CD14-positive monocyte (primary cell): ENCODE results near the gene KCNG2. TPM values are rescaled to one million over a fixed set of nuclear protein-coding genes. Genes with fewer than 3 reads are reported as not detected.

Experiments used
- DNase-seq, 3 donors: peaks; one replicate each; pipeline ENCODE4 v3.0.0-alpha.2; 2011 to 2022
- H2AFZ ChIP-seq: 2 replicates; pipeline ENCODE4 v1.6.0; 2012; ENCODE audit warnings: mild to moderate bottlenecking, low read depth, low read length, inconsistent platforms; ENCODE audit not compliant: insufficient read depth, poor library complexity, severe bottlenecking
- H3K27ac ChIP-seq, 2 donors: 1 replicate in 1 of 2; 2 replicates in 1 of 2; pipeline ENCODE4 v1.5.1; 2012 to 2013; ENCODE audit warnings: low read length in 2 of 2, control low read depth in 1 of 2, inconsistent platforms in 1 of 2, low read depth in 1 of 2, mild to moderate bottlenecking in 1 of 2
- H3K27me3 ChIP-seq, 2 donors: one replicate each; pipeline versions ENCODE4 v1.6.0 to v1.6.1; 2011 to 2013; ENCODE audit warnings: low read length in 2 of 2; ENCODE audit not compliant: control insufficient read depth in 2 of 2, insufficient read depth in 2 of 2
- H3K36me3 ChIP-seq, 2 donors: replicated peaks in 1 of 2; 1 replicate in 1 of 2; 2 replicates in 1 of 2; pipeline versions ENCODE4 v1.5.1 to v1.6.1; 2012 to 2013; ENCODE audit warnings: low read length in 2 of 2, control low read depth in 1 of 2, inconsistent platforms in 1 of 2, mild to moderate bottlenecking in 1 of 2; ENCODE audit not compliant: insufficient read depth in 2 of 2, control insufficient read depth in 1 of 2
- H3K4me1 ChIP-seq, 2 donors: 1 replicate in 1 of 2; 2 replicates in 1 of 2; pipeline versions ENCODE4 v1.5.1 to v1.6.1; 2012 to 2013; ENCODE audit warnings: low read length in 2 of 2, control low read depth in 1 of 2, inconsistent platforms in 1 of 2, mild to moderate bottlenecking in 1 of 2, moderate library complexity in 1 of 2; ENCODE audit not compliant: insufficient read depth in 2 of 2, control insufficient read depth in 1 of 2
- H3K4me2 ChIP-seq: replicated peaks from 2 replicates; pipeline ENCODE3; 2012; ENCODE audit warnings: low read length, moderate library complexity, mild to moderate bottlenecking; ENCODE audit not compliant: poor library complexity, severe bottlenecking; ENCODE audit errors: extremely low read depth
- H3K4me3 ChIP-seq, 3 experiments: fragments of 200-600 bp in 1 of 3; sonication (generic) in 1 of 3; replicated peaks in 1 of 3; 1 replicate in 2 of 3; 2 replicates in 1 of 3; pipeline ENCODE4 v1.5.1; 2011 to 2013; ENCODE audit warnings: low read length in 3 of 3, mild to moderate bottlenecking in 3 of 3, control low read depth in 2 of 3, low read depth in 2 of 3, inconsistent platforms in 1 of 3, moderate library complexity in 1 of 3
- H3K79me2 ChIP-seq: 2 replicates; pipeline ENCODE4 v1.6.0; 2012; ENCODE audit warnings: mild to moderate bottlenecking, control low read depth, inconsistent platforms, low read length, moderate library complexity; ENCODE audit not compliant: insufficient read depth
- H3K9ac ChIP-seq: 2 replicates; pipeline ENCODE4 v1.6.0; 2017; ENCODE audit warnings: low read length, mild to moderate bottlenecking; ENCODE audit not compliant: insufficient read depth, poor library complexity, severe bottlenecking
- H3K9me3 ChIP-seq, 2 donors: replicated peaks in 1 of 2; 1 replicate in 1 of 2; 2 replicates in 1 of 2; pipeline versions ENCODE4 v1.5.1 to v1.6.1; 2012 to 2013; ENCODE audit warnings: low read length in 2 of 2, control low read depth in 1 of 2; ENCODE audit not compliant: control insufficient read depth in 1 of 2, insufficient read depth in 1 of 2
- H4K20me1 ChIP-seq: 2 replicates; pipeline ENCODE4 v1.6.0; 2012; ENCODE audit warnings: mild to moderate bottlenecking, low read length, control low read depth, moderate library complexity; ENCODE audit not compliant: insufficient read depth
- H3K27ac Mint-ChIP-seq, 7 donors: one replicate each; pipeline ENCODE4 v1.8.0; 2020; ENCODE audit warnings: mild to moderate bottlenecking in 7 of 7, mixed read lengths in 7 of 7, moderate library complexity in 6 of 7, inconsistent platforms in 2 of 7
- H3K27me3 Mint-ChIP-seq, 3 donors: one replicate each; pipeline ENCODE4 v1.8.0; 2021 to 2022; ENCODE audit warnings: low read depth in 3 of 3, mild to moderate bottlenecking in 3 of 3, mixed read lengths in 3 of 3, moderate library complexity in 3 of 3, inconsistent platforms in 1 of 3
- H3K36me3 Mint-ChIP-seq, 2 donors: one replicate each; pipeline ENCODE4 v1.8.0; 2020; ENCODE audit warnings: mixed read lengths in 2 of 2, inconsistent platforms in 1 of 2, mild to moderate bottlenecking in 1 of 2
- H3K4me1 Mint-ChIP-seq: one replicate; pipeline ENCODE4 v1.8.0; 2020; ENCODE audit warnings: mild to moderate bottlenecking, mixed read lengths
- H3K4me3 Mint-ChIP-seq, 2 donors: one replicate each; pipeline ENCODE4 v1.8.0; 2020; ENCODE audit warnings: mild to moderate bottlenecking in 2 of 2, mixed read lengths in 2 of 2, moderate library complexity in 1 of 2
- H3K9me3 Mint-ChIP-seq, 7 donors: one replicate each; pipeline ENCODE4 v1.8.0; 2020 to 2022; ENCODE audit warnings: mixed read lengths in 7 of 7, mild to moderate bottlenecking in 6 of 7, moderate library complexity in 6 of 7, inconsistent platforms in 2 of 7
- CTCF ChIP-seq: fragments of 200-600 bp; IDR thresholded peaks from one replicate; pipeline ENCODE4 v1.8.0; 2022; ENCODE audit warnings: antibody characterized with exemption, mild to moderate bottlenecking
- WGBS: methylation state at CpG from one replicate; pipeline ENCODE4 v1.1.5; 2013; ENCODE audit warnings: missing lambda C conversion rate; ENCODE audit not compliant: insufficient coverage; 5-methylcytosine and 5-hydroxymethylcytosine counted together
- intact Hi-C, 2 donors: fragments of 100-400 bp; cut with micrococcal nuclease; formaldehyde crosslinking; loops; one replicate each; pipeline versions ENCODE4 v1.15.0 to v1.15.1; 2023
- polyA plus RNA-seq, 3 donors: library from polyadenylated mRNA; depleted of rRNA in 1 of 3; unstranded in 2 of 3; stranded (reverse) in 1 of 3; fragments of 300-500 nt in 2 of 3; fragments of >200 nt in 1 of 3; fragmentation: Illumina TruSeq in 2 of 3; gene quantifications; 1 replicate in 2 of 3; 2 replicates in 1 of 3; pipeline ENCODE4 v1.2.3, GENCODE V29; 2012 to 2021

KCNG2 gene
- polyA plus RNA-seq, 3 donors: 0.04 TPM; not detected in 2

DNA sequence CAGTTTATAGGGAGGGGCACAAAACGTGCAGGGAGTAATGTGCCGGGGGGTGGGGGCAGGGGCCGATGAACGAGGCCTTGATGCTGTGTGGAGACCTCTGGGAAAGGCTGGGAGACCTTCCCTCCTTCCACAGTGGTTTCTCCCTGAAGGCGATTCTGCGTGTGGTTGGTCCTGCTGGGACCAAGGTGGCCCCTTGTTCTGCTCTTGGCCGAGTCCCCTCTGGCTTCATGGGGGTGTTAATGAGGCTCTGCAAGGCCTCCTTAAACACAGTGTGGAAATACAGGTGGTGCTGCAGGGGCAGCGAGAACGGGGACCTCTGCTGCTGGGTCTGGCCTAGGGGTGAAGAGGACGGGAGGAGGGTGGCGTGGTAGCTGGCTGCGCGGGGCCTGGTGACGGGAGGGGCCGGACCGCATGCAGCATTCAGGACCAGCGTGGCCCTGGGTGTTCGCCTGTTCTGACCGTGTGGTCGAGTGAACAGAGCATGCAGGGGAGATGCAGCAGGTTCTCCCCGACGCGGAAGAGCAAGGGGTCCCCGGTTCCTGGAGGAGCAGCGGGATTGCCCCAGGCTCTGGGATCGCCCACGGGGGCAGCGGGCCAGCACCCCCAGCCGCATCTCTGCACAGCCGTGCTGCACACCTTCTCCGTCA lies 42.1 kb upstream of the KCNG2 start:
- peak overlapping the region in 1 of 7 donors; percentile 18 for H3K27ac Mint-ChIP-seq
- no peak for TF ChIP-seq CTCF
- Histone ChIP-seq H3K9me3 (peaks cover 24 to 33% of the 10 kb centered on the region in 2 donors), H2AFZ (no peak overlapping the region), H3K79me2 (no peaks in the 10 kb centered on the region), H3K4me2 (no peak overlapping the region), H4K20me1 (peaks cover 10% of the 10 kb centered on the region), H3K9ac (no peak overlapping the region), H3K36me3 (peaks cover 30 to 44% of the 10 kb centered on the region in 2 donors), H3K27me3 (no peaks in the 10 kb centered on the region), H3K4me3 (no peak overlapping the region), H3K27ac (no peak overlapping the region), H3K4me1 (no peaks in the 10 kb centered on the region)
- 99% methylated on average over 23 of the region's 31 CpGs for WGBS
- peaks cover 16 to 40% (median 17%) of the 10 kb centered on the region in 7 donors for H3K9me3 Mint-ChIP-seq
- intact Hi-C loops: no loop called here
- DNase-seq: no peak
- H3K4me1 Mint-ChIP-seq: no peaks in the 10 kb centered on the region
- H3K36me3 Mint-ChIP-seq: peaks cover 35 to 43% of the 10 kb centered on the region in 2 donors
- peaks cover 0 to 3% (median 0%) of the 10 kb centered on the region in 3 donors for H3K27me3 Mint-ChIP-seq
- H3K4me3 Mint-ChIP-seq: no peak overlapping the region

GRCh38 chr18:79756143-79756500 lies 41.6 kb upstream of the KCNG2 start:
- H3K27ac Mint-ChIP-seq: no peak overlapping the region

More at GRCh38 chr18:79756143-79756500, 41.6 kb upstream of the KCNG2 start:
- no peak for DNase-seq
- TF ChIP-seq CTCF: no peak
- Mint-ChIP-seq H3K9me3 (peaks cover 16 to 40% (median 17%) of the 10 kb centered on the region in 7 donors), H3K4me3 (no peak overlapping the region), H3K36me3 (peaks cover 35 to 43% of the 10 kb centered on the region in 2 donors), H3K4me1 (no peaks in the 10 kb centered on the region), H3K27me3 (peaks cover 0 to 3% (median 0%) of the 10 kb centered on the region in 3 donors)
- Histone ChIP-seq H4K20me1 (peaks cover 9% of the 10 kb centered on the region), H2AFZ (no peak overlapping the region), H3K36me3 (peaks cover 30 to 44% of the 10 kb centered on the region in 2 donors), H3K79me2 (no peaks in the 10 kb centered on the region), H3K4me1 (no peaks in the 10 kb centered on the region), H3K4me2 (no peak overlapping the region), H3K27me3 (no peaks in the 10 kb centered on the region), H3K9ac (no peak overlapping the region), H3K9me3 (peaks cover 24 to 33% of the 10 kb centered on the region in 2 donors), H3K27ac (no peak overlapping the region), H3K4me3 (no peak overlapping the region)
- intact Hi-C loops: no loop called here
- WGBS: 100% methylated on average over 6 of the region's 10 CpGs
